IPS-18c (cell line): ENCODE data around the gene LSM4.

Experiments
- H3K4me3 ChIP-seq: 2 replicates; pipeline ENCODE4 v1.7.0; 2013; ENCODE audit warnings: low read depth, mild to moderate bottlenecking, low read length, moderate library complexity; ENCODE audit not compliant: insufficient read depth
- H3K9me3 ChIP-seq: one replicate; pipeline ENCODE4 v1.6.1; 2013; ENCODE audit warnings: mild to moderate bottlenecking, low read length, moderate library complexity; ENCODE audit not compliant: control insufficient read depth, insufficient read depth

The LSM4 gene

GRCh38 chr19:18289471-18290301 is 33.2 kb downstream of the LSM4 start:
- Histone ChIP-seq H3K4me3 (no peak overlapping the region), H3K9me3 (peaks cover 4% of the 10 kb centered on the region)

GRCh38 chr19:18287836-18288772 is 34.8 kb downstream of the LSM4 start:
- H3K4me3 ChIP-seq, result peak overlapping the region; percentile 40
- peaks cover 4% of the 10 kb centered on the region for H3K9me3 ChIP-seq

GRCh38 chr19:18286973-18287635 is 35.8 kb downstream of the LSM4 start:
- Histone ChIP-seq H3K4me3 (peak overlapping the region; percentile 40; the same call in 1 of the 2 replicates), H3K9me3 (peaks cover 4% of the 10 kb centered on the region)

- Histone ChIP-seq H3K4me3 (no peak overlapping the region), H3K9me3 (peaks cover 2% of the 10 kb centered on the region)
These were observed 38.0 kb downstream of the LSM4 start for GRCh38 chr19:18284712-18285360.

- Histone ChIP-seq H3K9me3 (peaks cover 2% of the 10 kb centered on the region), H3K4me3 (no peak overlapping the region)
These were observed 39.5 kb downstream of the LSM4 start for GRCh38 chr19:18283338-18283737.

- H3K4me3 ChIP-seq, result peak overlapping the region; percentile 57
- H3K9me3 ChIP-seq, result peaks cover 2% of the 10 kb centered on the region
These were observed 40.1 kb downstream of the LSM4 start for GRCh38 chr19:18282788-18283141.

GRCh38 chr19:18282021-18282787 is 40.7 kb downstream of the LSM4 start:
- Histone ChIP-seq H3K9me3 (peaks cover 2% of the 10 kb centered on the region), H3K4me3 (peak overlapping the region; percentile 57)

- no peaks in the 10 kb centered on the region for H3K9me3 ChIP-seq
- peak within 1 kb of the TSS; percentile 91 for H3K4me3 ChIP-seq
These were observed 41.5 kb downstream of the LSM4 start, which contains the start of gene JUND for GRCh38 chr19:18281082-18282020. Gene JUND (minus strand): TSS chr19:18281622. CDS start chr19:18281484, 138 bp downstream.

- H3K4me3 ChIP-seq, result peak overlapping the region; percentile 91
These were observed 42.4 kb downstream of the LSM4 start for GRCh38 chr19:18280247-18281081.

GRCh38 chr19:18279516-18280246 is 43.2 kb downstream of the LSM4 start:
- H3K9me3 ChIP-seq, result no peaks in the 10 kb centered on the region
- peak overlapping the region; percentile 91 for H3K4me3 ChIP-seq

More at GRCh38 chr19:18280247-18281081, 42.4 kb downstream of the LSM4 start:
- no peaks in the 10 kb centered on the region for H3K9me3 ChIP-seq

- no peaks in the 10 kb centered on the region for H3K9me3 ChIP-seq
- peak overlapping the region; percentile 91 for H3K4me3 ChIP-seq
These were observed 43.7 kb downstream of the LSM4 start for GRCh38 chr19:18279266-18279515.

GRCh38 chr19:18278521-18279265 is 44.2 kb downstream of the LSM4 start:
- Histone ChIP-seq H3K4me3 (peak overlapping the region; percentile 91), H3K9me3 (peaks cover 1% of the 10 kb centered on the region)

GRCh38 chr19:18274781-18275356 is 48.0 kb downstream of the LSM4 start:
- Histone ChIP-seq H3K4me3 (no peak overlapping the region), H3K9me3 (peaks cover 3% of the 10 kb centered on the region)
